ENCODE measurements around the gene GFRA4.

GRCh38 chr20:3690413-3690812 lies 27.2 kb upstream of the GFRA4 start:
- TF ChIP-seq CTCF (IDR thresholded peaks at IDR 0.05) (no peak), ZNF232 (CRISPR knock-in tag; IDR thresholded peaks at IDR 0.05) (no peak), SMAD4 (CRISPR knock-in tag; IDR thresholded peaks at IDR 0.05) (no peak), TEAD1 (CRISPR knock-in tag; IDR thresholded peaks at IDR 0.05) (no peak), USF2 (CRISPR knock-in tag; IDR thresholded peaks at IDR 0.05) (no peak), ESRRA (CRISPR knock-in tag; IDR thresholded peaks at IDR 0.05; ENCODE audit: borderline replicate concordance) (no peak)

Measured in WTC11 (cell line).